SK-N-SH (cell line): ENCODE data around the gene FAM53C. TPM values are rescaled to one million over a fixed set of nuclear protein-coding genes. Genes with fewer than 3 reads are reported as not detected.

Experiments
- CTCF ChIA-PET: fragments of 300-600, 350-600 bp; formaldehyde crosslinking; extraction: SDS; loops from one replicate; lab custom pipeline; 2021; lab: Yijun Ruan, JAX
- POLR2A ChIA-PET: fragments of 350-600 bp; sonication (Branson Sonifier 250); formaldehyde crosslinking; extraction: SDS; loops from one replicate; lab custom pipeline; 2020; ENCODE audit warnings: antibody characterized with exemption, inconsistent platforms; lab: Yijun Ruan, JAX
- DNase-seq: peaks from one replicate; pipeline ENCODE4 v3.0.0; 2012
- H2AFZ ChIP-seq: fragments of 200-600 bp; sonication (generic); 2 replicates; pipeline ENCODE4 v1.8.1; 2016; ENCODE audit warnings: antibody characterized with exemption, mild to moderate bottlenecking, low read depth
- H3F3A ChIP-seq: fragments of 200-600 bp; sonication (generic); replicated peaks from 2 replicates; pipeline ENCODE3; 2016; ENCODE audit warnings: antibody characterized with exemption, mild to moderate bottlenecking; ENCODE audit not compliant: insufficient read depth
- H3K27ac ChIP-seq, 2 experiments: fragments of 200-500 bp in 1 of 2; fragments of 200-600 bp in 1 of 2; sonication (Bioruptor generic) in 1 of 2; sonication (generic), shearing (Covaris generic) in 1 of 2; 2 replicates each; pipeline versions ENCODE4 v1.5.1 to v1.6.1; 2014 to 2016; ENCODE audit warnings: low read depth in 2 of 2, inconsistent platforms in 1 of 2, low read length in 1 of 2, mild to moderate bottlenecking in 1 of 2, mixed read lengths in 1 of 2
- H3K27me3 ChIP-seq: fragments of 200-600 bp; sonication (generic), shearing (Covaris generic); 2 replicates; pipeline ENCODE4 v1.6.1; 2016; ENCODE audit warnings: mixed run types; ENCODE audit not compliant: insufficient read depth
- H3K36me3 ChIP-seq, 2 experiments: fragments of 200-500 bp in 1 of 2; fragments of 200-600 bp in 1 of 2; sonication (Bioruptor generic) in 1 of 2; sonication (generic) in 1 of 2; replicated peaks in 1 of 2; 2 replicates each; pipeline versions ENCODE3 to v1.5.1; 2014 to 2016; ENCODE audit warnings: low read length in 1 of 2, mild to moderate bottlenecking in 1 of 2; ENCODE audit not compliant: insufficient read depth in 2 of 2, control insufficient read depth in 1 of 2
- H3K4me1 ChIP-seq, 2 experiments: fragments of 200-500 bp in 1 of 2; fragments of 200-600 bp in 1 of 2; sonication (Bioruptor generic) in 1 of 2; sonication (generic), shearing (Covaris generic) in 1 of 2; 2 replicates each; pipeline versions ENCODE4 v1.5.1 to v1.6.1; 2014 to 2016; ENCODE audit warnings: low read depth in 1 of 2, low read length in 1 of 2, mixed run types in 1 of 2; ENCODE audit not compliant: insufficient read depth in 2 of 2, control insufficient read depth in 1 of 2
- H3K4me2 ChIP-seq: fragments of 200-600 bp; sonication (generic), shearing (Covaris generic); 2 replicates; pipeline ENCODE4 v1.6.1; 2017; ENCODE audit warnings: mixed run types
- H3K4me3 ChIP-seq, 2 experiments: fragments of 200-500 bp in 1 of 2; fragments of 200-600 bp in 1 of 2; sonication (Bioruptor generic) in 1 of 2; sonication (generic), shearing (Covaris generic) in 1 of 2; 2 replicates each; pipeline versions ENCODE4 v1.5.1 to v1.8.1; 2014 to 2016; ENCODE audit warnings: low read depth in 2 of 2, inconsistent platforms in 1 of 2, low read length in 1 of 2, mild to moderate bottlenecking in 1 of 2, mixed read lengths in 1 of 2, moderate library complexity in 1 of 2
- H3K79me2 ChIP-seq: fragments of 200-600 bp; sonication (generic); 2 replicates; pipeline ENCODE4 v1.8.1; 2017; ENCODE audit warnings: mild to moderate bottlenecking; ENCODE audit not compliant: insufficient read depth
- H3K9ac ChIP-seq: fragments of 200-600 bp; sonication (generic); 2 replicates; pipeline ENCODE4 v1.6.1; 2017; ENCODE audit warnings: mixed run types
- H3K9me2 ChIP-seq: fragments of 200-600 bp; sonication (generic); 2 replicates; pipeline ENCODE4 v1.6.1; 2017; ENCODE audit warnings: mixed run types
- H3K9me3 ChIP-seq: fragments of 200-600 bp; sonication (generic); 2 replicates; pipeline ENCODE4 v1.6.1; 2017; ENCODE audit warnings: mixed run types, mild to moderate bottlenecking, moderate library complexity
- H4K20me1 ChIP-seq: fragments of 200-600 bp; sonication (generic); 2 replicates; pipeline ENCODE4 v1.6.1; 2017; ENCODE audit warnings: mild to moderate bottlenecking, mixed run types; ENCODE audit not compliant: insufficient read depth
- CHD2 ChIP-seq: fragments of 150-350 bp; IDR thresholded peaks from 2 replicates; pipeline ENCODE4 v1.6.1; 2018; ENCODE audit warnings: low read length; ENCODE audit not compliant: partially characterized antibody
- FOSL2 ChIP-seq: IDR thresholded peaks from 2 replicates; pipeline ENCODE4 v1.4.0; 2012; ENCODE audit warnings: low read depth, mild to moderate bottlenecking, moderate library complexity, borderline replicate concordance
- FOXM1 ChIP-seq: IDR thresholded peaks from 2 replicates; pipeline ENCODE4 v1.4.0; 2012; ENCODE audit warnings: low read depth, mild to moderate bottlenecking
- NFIC ChIP-seq: IDR thresholded peaks from 2 replicates; pipeline ENCODE4 v1.4.0; 2012; ENCODE audit warnings: borderline replicate concordance
- REST ChIP-seq: IDR thresholded peaks from 2 replicates; pipeline ENCODE4 v1.6.1; 2012; ENCODE audit warnings: mild to moderate bottlenecking, low read depth, low read length, moderate library complexity
- USF1 ChIP-seq: IDR thresholded peaks from 2 replicates; pipeline ENCODE4 v1.4.0; 2012; ENCODE audit warnings: low read depth, borderline replicate concordance
- WGBS: methylation state at CpG from one replicate; pipeline ENCODE4 v1.1.6; 2017; ENCODE audit warnings: low lambda C conversion rate; 5-methylcytosine and 5-hydroxymethylcytosine counted together
- polyA plus RNA-seq, 3 experiments: library from polyadenylated mRNA; depleted of rRNA; stranded (reverse); fragments of >200 nt; gene quantifications; 2 replicates each; pipeline ENCODE4 v1.2.3, GENCODE V29; 2012

The FAM53C gene
- polyA plus RNA-seq, 1 of the 3 experiments (the other 2 are of a cell fraction), result 14.5 TPM

GRCh38 chr5:138371454-138371853, 33.4 kb downstream of the FAM53C start:
- H3K27me3 ChIP-seq, result no peaks in the 10 kb centered on the region
- H3K27ac ChIP-seq, result no peak overlapping the region
- peaks cover 86% of the 10 kb centered on the region for H3K79me2 ChIP-seq
- TF ChIP-seq REST (no peak), FOSL2 (no peak), NFIC (no peak), FOXM1 (no peak)
- no peaks in the 10 kb centered on the region for H3K9me2 ChIP-seq
- no peaks in the 10 kb centered on the region; a peak in 1 of 4 replicates for H3K4me1 ChIP-seq
- H2AFZ ChIP-seq, result no peak overlapping the region
- 97% methylated on average over 2 of the region's 2 CpGs for WGBS
- CTCF ChIA-PET, result interaction anchor here (8.2 kb wide), 1 partner anchor 18 kb away, joined by 93 read pairs; the partner anchor contains the start of gene KDM3B
- H4K20me1 ChIP-seq, result peaks cover 39% of the 10 kb centered on the region
- H3K4me3 ChIP-seq, result no peak overlapping the region
- peaks cover 6% of the 10 kb centered on the region for H3F3A ChIP-seq
- H3K9ac ChIP-seq, result no peak overlapping the region
- POLR2A ChIA-PET, result interaction anchor here (0.6 to 0.8 kb wide), 2 partner anchors 16 to 18 kb away, joined by 3 to 4 read pairs; no protein-coding TSS in a partner anchor
- peaks cover 8 to 24% of the 10 kb centered on the region in 2 experiments for H3K36me3 ChIP-seq
- no peak for DNase-seq
- no peaks in the 10 kb centered on the region for H3K9me3 ChIP-seq
- H3K4me2 ChIP-seq, result no peak overlapping the region

- Histone ChIP-seq H4K20me1 (peaks cover 32% of the 10 kb centered on the region), H3K79me2 (peaks cover 78% of the 10 kb centered on the region), H3K27me3 (no peaks in the 10 kb centered on the region), H2AFZ (no peak overlapping the region), H3K4me3 (no peak overlapping the region), H3K36me3 (peaks cover 14 to 30% of the 10 kb centered on the region in 2 experiments), H3K9me2 (no peaks in the 10 kb centered on the region), H3K27ac (no peak overlapping the region), H3F3A (peaks cover 6% of the 10 kb centered on the region), H3K9me3 (no peaks in the 10 kb centered on the region), H3K4me1 (no peaks in the 10 kb centered on the region; a peak in 1 of 4 replicates), H3K4me2 (no peak overlapping the region), H3K9ac (no peak overlapping the region)
- ChIA-PET POLR2A (no interaction called here), CTCF (interaction anchor here (0.8 to 8.2 kb wide), 4 partner anchors 9 to 131 kb away, joined by 3 to 93 read pairs (median 3); partner anchors contain the start of gene KDM3B)
- no peak for DNase-seq
- TF ChIP-seq USF1 (no peak), NFIC (no peak), CHD2 (no peak)
- whole genome bisulfite sequencing, result 90% methylated on average over 1 of the region's 1 CpG
Measured at GRCh38 chr5:138372225-138372624, 34.2 kb downstream of the FAM53C start.
